ENCODE data around the gene GK.
"Not testable (repeated sequence)": the region's sequence is repeated elsewhere in the genome, so short reads cannot be mapped to it uniquely, and the experiment has no call there.

The GK gene

DNA sequence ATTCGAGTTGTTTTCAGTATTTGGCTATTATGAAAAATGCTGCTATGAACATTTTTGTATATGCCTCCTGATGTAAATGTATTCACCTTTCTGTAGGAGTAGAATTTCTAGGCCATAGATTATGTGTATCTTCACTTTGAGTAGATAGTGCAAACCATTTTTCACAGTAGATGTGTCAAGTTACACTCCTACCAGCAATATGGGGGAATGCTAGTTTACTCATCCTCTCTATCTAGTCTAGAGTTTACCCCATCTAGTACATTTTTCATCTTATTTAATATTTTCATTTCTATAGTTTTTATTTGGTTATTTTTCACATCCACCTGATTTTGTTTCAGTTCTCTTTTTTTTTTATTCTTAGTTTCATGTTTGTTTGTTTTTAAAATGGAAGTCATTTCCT lies 59.0 kb downstream of the GK start:
- no peak for DNase-seq (ENCODE audit: low spot score)

DNA sequence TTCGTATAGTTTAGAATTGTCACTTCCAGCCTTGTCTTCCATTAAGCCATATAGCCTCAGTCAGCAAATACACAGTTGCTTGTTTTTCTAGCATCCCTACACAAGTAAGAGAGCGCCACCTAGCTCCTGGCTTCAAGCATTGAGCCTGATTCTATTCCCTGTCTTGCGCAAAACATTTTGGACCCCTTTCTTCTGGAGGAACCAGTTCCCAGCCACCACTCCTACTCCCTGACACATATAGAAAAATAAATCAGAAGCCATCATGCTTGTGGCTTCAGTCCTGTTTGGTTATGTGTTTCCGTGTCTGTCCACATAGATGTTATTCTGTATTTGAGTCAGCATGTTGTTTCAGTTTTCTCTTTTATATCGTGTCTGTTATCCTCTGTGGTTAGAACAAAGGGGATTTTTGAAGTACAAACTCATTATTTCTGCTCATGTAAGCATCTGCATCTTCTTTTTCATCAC lies 59.9 kb downstream of the GK start:
- peak; percentile 57 for DNase-seq (ENCODE audit: low spot score)

DNA sequence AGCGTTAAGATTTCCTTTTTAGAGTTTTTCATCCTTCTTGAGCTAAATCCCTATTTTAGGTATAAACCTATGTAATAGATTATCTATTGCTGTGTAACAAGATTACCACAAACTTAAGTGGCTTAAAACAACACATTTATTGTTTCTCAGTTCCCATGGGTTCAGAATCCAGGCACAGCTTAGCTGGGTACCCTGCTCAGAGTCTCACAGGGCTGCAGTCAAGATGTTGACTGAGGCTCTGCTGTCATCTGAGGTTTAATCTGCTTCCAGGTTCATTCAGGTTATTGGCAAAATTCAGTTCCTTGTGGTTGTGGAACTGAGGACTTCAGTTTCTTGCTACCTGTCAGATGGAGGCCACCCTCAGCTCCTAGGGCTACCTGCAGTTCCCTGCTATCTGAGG lies 60.9 kb downstream of the GK start:
- DNase-seq (ENCODE audit: low spot score): no peak

DNA sequence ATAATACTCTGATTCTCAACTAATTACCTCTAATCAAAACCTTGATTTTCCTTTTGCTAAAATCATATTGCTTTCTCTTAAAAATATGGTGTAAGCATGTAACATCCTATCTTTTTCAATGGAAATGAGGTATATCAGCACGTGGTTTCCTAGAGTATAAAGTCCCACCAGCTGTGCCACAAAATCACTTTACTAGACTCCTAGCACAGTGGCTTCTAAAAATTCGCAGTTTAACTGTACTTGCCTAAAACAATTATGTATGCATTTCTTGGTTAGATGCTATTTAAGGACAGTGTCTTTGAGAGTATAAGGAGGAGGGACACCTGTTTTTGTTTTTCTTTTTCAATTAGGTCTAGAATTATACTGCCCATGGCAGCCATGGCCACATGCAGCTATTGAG lies 62.8 kb downstream of the GK start:
- DNase-seq (ENCODE audit: low spot score): no peak

DNA sequence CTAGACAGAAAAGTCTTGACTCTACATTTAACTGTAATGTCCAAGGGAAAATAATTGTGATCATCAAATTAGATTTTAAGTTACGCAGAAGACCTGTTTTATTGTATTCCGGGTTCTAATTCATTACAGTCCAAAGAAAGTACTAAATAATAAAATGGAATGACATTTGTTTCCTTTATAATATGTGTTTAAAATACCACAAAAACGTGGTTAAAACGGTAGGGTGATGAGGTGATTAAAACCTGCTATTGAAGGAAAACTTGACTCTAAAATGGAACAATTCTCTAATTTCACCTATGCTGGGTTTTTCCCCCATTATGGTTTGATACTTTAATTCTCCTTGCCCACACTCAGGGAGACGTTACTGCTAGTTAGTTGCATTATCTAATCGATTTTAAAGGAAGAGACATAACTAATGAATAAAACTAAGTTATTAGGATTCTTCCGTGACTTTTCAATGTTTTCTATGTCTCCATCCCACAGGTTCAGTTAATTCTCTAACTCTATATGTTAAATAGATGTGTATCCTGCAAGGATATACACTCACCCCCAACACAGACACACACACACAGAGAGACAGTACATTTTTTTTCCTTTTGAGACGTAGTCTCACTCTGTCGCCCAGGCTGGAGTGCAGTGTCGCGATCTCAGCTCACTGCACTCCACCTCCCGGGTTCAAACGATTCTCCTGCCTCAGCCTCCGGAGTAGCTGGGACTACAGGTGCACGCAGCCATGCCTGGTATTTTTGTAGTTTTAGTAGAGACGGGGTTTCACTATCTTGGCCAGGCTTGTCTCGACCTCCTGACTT lies 80.8 kb downstream of the GK start:
- DNase-seq (ENCODE audit: low spot score): no peak

DNA sequence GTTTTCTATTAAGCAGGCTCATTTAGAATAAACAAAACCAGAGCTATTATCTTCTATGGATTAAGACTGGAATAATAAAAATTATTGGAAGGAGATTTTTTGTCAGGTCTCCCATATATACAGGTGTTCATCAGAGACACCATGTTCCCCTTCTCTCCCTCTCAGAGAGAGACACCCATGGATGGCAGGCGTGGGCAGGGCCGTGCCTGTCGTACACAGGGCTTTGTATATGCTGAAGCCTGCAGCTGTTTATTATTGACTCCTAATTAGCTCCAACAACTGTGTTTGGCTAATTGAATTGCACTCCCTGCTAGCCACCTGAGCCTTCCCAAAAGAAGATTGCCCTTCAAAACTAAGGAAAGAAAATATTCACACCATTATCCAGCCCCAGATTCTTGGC lies 81.6 kb downstream of the GK start:
- no peak for DNase-seq (ENCODE audit: low spot score)

DNA sequence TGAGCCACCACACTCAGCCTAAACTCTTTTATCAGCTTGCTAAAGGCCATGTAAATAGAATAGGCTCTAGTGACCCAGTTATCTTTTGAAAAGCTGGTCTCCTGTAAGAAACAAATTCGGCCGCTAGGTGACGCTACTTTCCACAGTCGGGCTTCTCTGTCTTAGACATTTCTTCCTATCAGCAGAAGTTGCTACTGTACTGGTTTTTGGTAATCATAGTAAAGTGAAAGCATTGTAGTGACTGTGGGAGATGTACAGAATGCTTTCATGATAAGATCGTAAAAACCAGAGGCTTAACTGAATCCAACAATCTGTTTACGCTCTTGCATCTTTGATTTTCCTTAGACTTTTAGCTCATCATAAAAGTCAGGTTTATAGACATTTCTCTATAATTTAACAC lies 82.6 kb downstream of the GK start:
- peak; percentile 62 for DNase-seq (ENCODE audit: low spot score)

DNA sequence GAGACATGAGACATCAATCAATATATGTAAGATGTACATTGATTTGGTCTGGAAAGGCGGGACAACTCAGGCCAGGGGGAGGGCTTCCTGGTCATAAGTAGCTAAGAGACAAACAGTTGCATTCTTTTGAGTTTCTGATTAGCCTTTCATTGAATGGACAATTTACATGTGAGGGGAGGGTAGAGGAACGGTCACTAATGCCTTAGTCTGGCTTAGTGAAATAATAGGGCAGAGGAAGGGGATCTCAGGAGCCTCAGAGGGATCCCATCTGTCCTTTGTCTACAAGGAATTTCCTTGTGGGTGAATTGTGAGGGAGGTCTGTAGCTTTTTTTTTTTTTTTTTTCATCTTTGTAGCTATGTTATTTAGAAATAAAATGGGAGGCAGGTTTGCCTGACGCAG lies 88.3 kb downstream of the GK start:
- no peak for DNase-seq (ENCODE audit: low spot score)

DNA sequence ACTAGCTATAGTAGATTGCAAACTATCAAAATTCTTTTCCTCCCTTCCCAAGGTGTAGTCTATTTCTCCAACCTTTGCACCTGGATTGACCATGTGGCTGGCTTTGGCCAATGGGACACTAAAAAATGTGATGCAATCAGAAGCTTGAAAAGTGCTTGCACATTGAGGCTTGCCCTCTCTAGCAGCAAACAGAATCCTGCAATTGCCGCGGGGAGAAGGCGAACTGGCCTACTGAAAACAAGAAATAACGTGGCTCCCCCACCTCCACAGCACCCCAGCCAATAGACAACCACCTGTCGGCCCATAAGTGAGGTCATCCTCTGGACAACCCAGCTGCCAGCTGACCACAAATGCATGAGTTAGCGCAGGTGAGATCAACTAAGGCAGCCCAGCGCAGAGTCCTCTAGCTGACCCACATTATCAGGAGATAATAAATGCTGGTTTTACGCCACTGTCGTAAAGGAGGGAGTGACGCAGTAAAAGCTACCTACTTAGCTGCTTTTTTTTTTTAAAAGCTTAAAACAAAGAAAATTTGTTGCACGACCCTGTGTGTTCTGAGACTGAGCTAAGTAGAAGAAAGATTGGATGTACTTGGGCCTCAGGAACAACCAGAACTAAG lies 95.2 kb downstream of the GK start:
- DNase-seq (ENCODE audit: low spot score): no peak

DNA sequence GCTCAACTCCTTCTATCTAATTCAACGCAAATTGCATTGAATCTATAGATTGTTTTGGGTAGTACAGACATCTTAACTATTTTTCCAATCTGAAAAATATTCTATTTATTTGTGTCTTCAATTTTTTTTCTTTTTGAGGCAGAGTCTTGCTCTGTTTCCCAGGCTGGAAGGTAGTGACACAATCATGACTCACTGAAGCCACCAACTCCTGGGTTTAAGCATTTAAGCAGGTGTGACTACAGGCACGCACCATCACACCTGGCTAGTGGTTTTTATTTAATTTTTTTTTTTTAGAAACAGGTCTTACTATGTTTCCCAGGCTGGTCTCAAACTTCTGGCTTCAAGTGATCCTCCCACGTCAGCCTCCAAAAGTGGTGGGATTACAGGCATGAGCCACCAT lies 98.3 kb downstream of the GK start:
- no peak for DNase-seq (ENCODE audit: low spot score)

DNA sequence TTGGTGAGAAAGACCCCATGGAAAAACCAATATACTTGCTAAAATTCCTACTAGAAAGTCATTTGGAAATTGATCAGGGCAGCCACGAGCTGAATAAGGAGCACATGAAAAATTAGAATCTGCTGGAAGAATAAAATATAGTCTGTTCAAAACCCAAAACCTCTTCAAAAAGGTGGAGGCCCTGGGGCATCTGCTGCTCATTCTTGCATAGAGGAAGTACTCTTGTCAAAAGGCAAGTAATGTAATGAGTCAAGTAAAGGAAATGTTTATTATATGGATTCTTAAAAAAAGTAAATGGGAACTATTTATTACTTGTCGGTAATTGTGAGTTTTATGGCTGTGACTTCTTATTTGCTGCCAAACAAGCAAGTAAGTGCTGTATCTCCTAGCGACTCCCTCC lies 109.5 kb downstream of the GK start:
- no peak for DNase-seq (ENCODE audit: low spot score)

DNA sequence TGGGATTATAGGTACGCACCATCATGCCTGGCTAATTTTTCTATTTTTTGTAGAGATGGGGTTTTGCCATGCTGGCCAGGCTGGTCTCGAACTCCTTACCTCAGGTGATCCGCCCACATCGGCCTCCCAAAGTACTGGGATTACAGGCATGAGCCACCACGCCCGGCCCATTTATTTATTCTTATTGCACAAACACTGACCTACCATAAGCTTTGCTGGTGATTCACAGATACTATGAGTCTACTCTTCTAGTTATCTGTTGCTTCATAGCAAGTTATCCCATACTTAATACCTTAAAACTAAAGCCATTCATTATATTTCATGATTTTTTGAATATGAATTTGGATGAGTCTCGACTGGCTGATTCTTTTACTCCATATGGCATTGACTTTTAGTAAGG lies 120.5 kb downstream of the GK start:
- not testable (repeated sequence) for DNase-seq (ENCODE audit: low spot score)

DNA sequence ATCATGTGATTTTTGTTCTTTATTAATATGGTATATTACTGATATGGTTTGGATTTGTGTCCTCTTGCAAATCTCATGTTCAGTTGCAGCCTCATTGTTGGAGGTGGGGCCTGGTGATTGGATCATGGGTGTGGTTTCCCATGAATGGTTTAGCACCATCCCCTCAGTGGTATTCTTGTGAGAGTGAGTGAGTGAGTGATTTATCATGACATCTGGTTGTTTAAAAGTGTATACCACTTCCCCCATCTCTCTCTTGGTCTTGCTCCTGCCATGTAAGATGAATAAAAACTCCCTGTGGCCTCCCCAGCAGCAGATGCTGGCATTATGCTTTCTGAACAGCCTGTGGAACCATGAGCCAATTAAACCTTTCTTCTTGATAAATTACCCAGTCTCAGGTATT lies 124.4 kb downstream of the GK start:
- no peak for DNase-seq (ENCODE audit: low spot score)

DNA sequence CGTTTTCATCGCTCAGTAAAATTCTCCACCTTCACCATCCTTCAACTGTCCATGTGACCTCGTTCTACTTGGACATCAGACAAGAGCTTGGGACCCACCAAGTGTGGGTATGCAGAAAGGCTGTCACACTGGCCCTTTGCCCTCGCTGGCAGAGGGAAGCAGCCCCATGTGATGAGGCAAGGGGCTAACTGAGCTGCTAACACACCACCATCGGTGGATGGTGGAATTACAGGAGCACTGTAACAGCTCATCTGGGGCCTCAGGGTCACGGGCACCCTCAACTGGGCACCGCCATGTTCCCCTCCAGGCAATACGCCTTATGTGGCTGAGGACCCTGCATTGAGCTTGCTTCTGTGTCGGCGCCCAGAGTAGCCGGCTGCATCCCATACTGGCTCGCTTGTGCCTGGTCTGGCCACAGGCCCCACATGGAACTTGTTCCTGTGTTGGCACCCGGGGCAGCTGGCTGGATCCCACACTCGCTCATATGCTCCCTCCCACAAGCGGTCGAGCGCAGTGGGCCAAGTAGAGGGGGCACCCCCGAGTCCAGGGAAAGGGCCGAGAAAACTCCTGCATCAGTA lies 126.3 kb downstream of the GK start:
- no peak for DNase-seq (ENCODE audit: low spot score)

Data from COLO829 (cell line).